NCI-H2196 treated with DMSO at 0.1 percent for 48 hours (cell line): ENCODE measurements around the gene CHST15.

Source experiments
- DNase-seq: peaks from one replicate; lab custom pipeline; 2025; ENCODE audit not compliant: unreplicated experiment; lab: John Stamatoyannopoulos, UW

CHST15 gene

DNA sequence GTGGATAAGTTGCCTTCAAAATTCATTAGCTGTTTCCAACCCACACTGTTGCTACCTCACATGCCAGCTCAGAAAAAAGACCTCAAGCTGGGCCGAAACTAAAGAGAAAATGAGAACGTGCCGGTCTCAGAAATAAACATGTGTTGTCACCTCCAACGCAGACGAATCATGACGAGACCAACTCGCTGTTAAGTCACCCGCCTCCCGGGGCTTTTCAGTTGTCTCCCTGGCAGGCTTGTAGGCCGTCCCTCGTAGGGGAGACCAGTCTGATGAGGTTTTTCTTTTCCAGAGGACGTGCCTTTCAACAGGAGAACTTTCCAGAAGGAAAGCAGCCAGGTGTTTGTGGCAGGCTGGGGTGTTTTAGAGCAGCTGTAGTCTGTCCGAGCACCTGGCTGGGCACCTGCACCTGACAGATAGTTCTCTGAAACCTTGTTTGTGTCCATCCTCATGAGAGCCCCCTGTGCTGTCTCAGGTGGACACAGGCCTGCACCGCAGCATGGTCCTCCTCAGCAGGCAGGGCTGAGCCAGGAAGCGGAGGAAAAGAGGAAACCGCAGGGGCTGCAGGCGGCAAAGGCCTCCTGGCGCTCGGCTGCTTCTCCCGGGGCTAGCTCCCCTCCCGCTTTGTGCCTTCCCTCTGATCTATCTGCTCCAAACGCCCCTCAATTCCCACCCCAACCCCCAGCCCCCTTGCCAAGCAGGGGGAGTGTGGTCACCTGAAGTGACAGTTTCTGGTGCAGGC lies 78.8 kb downstream of the CHST15 start:
- no peak for DNase-seq

- DNase-seq = no peak
These were observed 79.5 kb downstream of the CHST15 start for GRCh38 chr10:124013916-124014315.

DNA sequence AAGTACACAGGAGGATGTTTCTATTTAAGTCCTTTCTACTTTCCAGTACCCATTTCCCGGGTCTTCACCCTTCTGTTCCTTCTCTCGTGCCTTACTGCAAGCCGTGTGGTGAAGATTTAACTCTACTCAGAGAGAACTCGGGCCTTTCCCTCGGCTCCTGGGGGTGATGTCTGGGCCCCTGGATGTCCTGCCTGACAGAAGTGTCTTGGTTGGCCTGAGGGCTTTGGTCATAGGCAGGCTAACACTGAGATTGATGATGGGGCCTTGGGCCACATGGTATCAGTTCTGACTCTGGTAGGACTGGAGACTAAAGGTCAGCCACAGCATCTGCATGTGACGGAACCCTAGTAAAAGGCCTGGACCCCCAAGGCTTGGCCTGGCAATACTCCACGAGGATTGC lies 80.4 kb downstream of the CHST15 start:
- no peak for DNase-seq

DNA sequence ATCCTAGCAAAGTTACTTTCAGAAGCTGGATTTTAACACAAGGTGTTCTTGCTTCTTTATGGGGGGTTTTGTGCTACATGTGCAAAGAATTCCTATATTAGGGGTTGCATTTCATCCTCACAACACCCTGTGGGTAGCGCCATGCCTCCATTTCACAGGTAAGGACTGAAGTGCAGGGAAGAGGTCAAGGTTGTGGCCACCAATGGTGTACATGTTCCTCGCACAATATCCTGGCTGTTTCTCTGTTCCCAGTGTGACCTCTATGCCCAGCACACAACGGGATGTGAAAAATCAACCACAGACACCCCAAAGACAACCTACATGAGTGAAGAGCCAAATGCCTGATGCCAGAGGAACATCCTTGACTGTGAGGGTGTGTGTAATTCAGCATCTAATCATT lies 80.8 kb downstream of the CHST15 start:
- DNase-seq = no peak

- no peak for DNase-seq
These were observed 81.3 kb downstream of the CHST15 start for GRCh38 chr10:124012066-124012465.

DNA sequence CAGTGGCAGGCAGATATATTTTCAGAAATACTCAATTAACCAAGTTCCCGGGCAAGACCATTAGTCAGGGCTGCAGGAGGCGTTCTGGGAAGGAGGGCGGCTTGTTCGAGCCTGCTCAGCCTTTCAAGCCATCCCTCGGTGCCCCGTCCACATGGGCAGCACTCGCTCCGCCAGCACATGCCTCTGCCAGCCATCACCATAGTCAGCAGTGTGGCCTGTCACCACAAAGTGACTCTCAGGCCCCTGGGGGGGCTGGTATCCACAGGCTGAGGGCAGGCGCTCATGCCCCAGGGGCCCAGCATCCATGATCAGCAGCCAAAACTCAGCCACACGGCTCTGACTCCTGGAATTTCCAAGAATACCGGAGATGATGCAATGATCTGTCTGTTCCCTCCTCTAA lies 81.9 kb downstream of the CHST15 start:
- no peak for DNase-seq

DNA sequence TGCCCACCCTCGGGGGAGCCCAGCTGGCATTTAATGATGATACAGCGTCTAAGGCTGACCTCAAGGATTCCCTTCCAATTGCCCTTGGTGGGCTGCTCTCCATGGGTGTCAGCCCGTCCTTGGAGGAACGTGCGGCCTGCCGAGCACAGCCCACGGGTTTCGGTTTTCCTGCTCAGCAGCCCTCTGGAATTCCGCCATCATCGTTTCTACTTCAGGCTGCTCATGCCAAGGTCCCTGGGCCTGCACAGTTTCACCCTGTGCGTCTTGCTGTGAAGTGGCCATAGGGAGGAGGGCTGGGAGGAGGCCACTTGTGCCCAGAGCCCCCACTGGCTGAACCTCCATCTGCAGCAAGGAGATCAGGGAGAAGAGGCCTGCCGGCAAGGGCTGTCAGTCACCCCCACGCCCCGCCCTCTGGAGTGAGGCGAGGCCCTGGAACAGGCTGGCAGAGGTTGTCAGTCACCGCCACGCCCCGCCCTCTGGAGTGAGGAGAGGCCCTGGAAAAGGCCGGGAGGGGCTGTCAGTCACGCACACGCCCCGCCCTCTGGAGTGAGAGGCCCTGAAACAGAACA lies 82.8 kb downstream of the CHST15 start:
- DNase-seq = no peak

- DNase-seq = no peak
These were observed 83.4 kb downstream of the CHST15 start for GRCh38 chr10:124010024-124010423.

DNA sequence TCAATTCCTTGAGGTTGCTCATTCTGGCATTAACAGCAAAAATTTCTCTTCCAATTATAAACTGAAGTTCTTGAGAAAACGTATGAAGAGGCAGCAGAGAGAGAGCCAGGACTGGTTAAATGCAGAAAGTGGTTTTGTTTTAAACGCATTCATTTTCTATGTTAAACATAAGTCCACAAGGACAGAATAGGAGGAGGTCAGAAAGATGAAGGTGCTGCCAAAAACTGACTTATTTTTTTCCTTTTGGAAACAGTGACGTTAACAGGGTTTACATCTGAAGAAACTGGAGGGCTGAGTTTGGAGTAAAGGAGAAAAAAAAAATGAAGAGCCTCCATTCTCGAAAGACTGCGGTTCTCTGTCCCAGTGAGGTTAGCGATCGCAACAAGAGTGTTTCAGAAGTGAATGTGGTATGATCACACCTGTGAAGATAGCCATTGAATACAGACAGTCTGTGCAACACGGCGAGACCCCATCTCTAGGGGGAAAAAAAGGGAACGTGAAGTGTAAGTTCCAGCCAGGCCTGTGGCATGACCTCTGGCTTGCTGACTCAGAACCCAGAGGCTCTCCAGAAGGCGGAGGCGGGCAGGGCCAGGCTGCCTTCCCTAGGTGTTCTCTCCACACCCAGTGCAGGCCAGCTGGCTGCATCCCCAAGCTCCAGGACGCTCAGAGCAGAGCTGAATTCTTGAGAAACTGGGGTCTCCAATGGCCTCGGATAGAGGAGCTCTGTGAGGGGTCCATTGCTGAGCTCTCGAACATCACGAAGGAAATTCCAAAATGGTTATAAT lies 84.0 kb downstream of the CHST15 start:
- no peak for DNase-seq

DNA sequence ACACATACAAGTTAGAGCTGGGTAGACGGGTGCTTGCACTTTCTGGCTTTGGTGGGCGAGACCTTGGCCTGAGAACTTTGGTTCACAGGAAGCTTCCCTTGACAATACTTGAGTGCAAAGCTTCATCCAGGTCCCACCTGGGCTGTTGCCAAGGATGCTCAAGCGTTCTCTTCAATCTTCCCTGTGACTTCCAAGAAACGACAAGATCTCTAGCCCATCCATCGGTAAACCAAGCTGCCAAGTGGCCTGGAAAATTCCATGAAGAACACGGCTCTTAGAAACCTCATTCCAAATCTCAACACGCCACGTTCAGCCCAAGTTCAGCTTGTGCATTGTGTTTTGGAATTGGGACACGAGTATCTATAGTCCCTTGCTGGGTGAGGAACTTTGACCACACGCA lies 84.7 kb downstream of the CHST15 start:
- no peak for DNase-seq

GRCh38 chr10:124008187-124008586 lies 85.2 kb downstream of the CHST15 start:
- no peak for DNase-seq

DNA sequence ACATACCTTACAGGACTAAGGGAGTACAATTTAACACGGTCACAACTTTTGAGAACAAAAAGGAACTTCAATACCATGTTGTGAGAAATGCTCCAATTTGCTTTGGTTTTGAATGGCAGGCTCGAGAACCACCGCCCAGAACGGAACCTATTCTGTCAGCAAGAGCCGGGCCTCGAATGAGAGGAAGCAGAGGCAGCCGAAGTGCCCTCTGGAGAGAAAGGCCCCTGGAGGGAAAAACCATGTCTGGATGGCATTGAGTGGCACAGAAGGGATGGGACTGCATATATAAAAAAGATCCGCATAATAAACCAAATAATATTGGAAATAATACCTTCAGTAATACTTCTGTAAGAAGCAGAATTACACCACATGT lies 85.6 kb downstream of the CHST15 start:
- DNase-seq = no peak

DNA sequence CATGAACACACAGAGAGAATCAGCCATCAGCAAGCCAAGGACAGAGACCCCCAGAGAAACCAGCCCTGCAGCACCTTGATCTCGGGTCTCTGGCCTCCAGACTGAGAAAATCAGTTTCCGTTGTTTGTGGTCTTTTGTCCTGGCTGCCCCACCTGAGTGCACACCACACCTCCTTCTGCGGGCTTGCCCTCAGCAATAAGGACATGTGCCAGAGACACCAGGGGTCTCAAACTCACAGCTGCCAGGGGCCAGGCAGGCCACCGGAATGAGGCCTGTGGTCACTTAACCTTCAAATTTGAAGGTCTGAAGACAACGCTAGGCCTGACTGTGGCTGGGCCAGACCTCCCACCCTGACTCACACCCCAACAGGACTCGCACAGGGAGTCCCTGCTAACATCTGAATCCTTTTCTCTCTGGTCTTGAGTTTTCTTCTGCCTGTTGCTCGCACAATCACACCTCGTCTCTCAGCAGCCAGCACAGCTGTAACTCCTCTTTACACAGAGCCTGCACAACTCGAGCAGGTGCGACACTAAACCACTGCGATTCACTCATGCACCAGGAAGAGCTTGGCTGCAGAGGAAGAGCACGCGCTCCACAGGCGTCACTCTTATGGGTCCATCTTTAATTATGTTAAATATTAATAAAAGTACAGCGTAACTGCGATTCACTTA lies 86.2 kb downstream of the CHST15 start:
- no peak for DNase-seq

DNA sequence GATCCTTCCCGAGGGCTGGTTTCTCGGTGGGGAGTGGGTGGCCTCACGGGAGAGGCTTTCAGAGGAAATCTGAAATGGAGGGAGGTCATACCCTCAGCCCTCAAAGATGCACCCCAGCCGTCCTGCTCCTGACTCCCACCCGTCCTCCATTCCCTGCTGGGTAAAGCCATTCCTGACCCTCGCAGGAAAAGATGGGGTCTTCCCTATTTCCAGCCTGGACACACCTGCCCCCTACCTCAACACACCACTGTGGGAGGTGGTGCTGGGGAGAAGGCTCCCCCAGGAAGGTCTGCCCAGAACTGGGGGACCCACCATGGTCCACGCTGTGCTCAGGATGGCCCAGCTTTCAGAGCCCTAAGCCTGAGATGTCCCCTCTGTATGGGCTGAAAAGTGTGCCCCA lies 86.9 kb downstream of the CHST15 start:
- DNase-seq = no peak

GRCh38 chr10:124005991-124006392 lies 87.4 kb downstream of the CHST15 start:
- DNase-seq = no peak

DNA sequence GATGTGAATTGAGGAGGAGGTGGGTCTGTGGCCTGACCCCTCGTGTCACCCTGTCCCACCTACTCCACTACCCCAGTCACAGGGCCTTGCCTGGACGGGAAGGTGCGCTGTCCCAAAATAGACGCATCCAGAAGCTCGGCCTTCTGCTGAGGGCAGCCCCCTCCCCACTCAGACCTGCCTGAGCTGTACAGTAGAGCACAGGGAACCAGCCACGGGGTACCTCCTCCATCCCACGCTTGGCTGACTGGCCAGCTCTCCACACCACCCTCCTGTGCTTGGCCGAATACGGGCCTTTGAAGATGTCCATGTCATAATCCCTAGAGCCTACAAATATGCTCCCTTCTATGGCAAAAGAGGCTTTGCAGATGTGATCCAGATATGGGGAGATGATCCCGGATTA lies 88.3 kb downstream of the CHST15 start:
- no peak for DNase-seq

DNA sequence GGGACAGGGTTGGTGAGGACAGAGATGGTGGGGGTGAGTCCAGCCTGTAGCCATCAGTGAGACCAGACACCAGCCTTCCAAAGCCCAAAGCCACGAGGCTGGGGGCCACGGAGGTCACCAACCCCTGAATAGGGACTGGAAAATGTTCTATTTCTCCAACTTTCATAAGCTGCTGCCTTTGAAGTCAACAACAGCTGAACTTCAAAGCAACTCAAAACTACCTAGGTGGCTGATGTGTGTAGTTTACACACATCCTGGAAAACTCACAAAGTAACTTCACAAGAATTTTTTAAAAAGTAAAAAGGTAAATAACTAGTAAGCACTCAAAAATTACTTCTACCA lies 88.8 kb downstream of the CHST15 start:
- DNase-seq = no peak

GRCh38 chr10:124003871-124004662 lies 89.3 kb downstream of the CHST15 start:
- DNase-seq = no peak

- no peak for DNase-seq
These were observed 89.9 kb downstream of the CHST15 start for GRCh38 chr10:124003481-124003870.

DNA sequence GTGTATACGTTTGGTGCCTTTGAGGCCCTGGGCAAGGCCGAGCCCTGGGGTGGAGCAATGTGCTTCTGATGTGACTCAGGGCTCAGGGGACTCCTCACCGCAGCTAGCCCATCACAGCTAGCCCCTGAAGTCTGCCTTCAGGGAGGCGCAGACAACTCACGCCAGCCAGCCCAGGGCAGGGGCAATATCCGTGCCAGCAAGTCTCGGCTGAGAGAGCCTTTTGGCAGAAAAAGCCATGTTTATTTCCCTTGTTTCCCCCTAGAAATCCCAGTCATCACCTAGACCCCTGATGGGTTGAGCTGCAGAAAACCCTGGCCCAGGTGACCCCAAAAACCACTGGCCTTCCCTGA lies 90.4 kb downstream of the CHST15 start:
- no peak for DNase-seq

GRCh38 chr10:124002391-124003069 lies 90.9 kb downstream of the CHST15 start:
- no peak for DNase-seq
